ENCODE measurements around the gene KIF17. TPM values are rescaled to one million over a fixed set of nuclear protein-coding genes. Genes with fewer than 3 reads are reported as not detected.

Gene KIF17
- total RNA-seq, 1 experiment from 2014 or later = 2.4 TPM

- Histone ChIP-seq H3K27ac (ENCODE audit: low read depth, low read length) (no peak overlapping the region), H3K4me1 (ENCODE audit: control insufficient read depth in 1 of 2, insufficient read depth in 2 of 2, low read length in 2 of 2) (no peaks in the 10 kb centered on the region), H3K4me3 (replicated peaks in 1 of 2; ENCODE audit: low read depth in 1 of 2, low read length in 2 of 2) (no peak overlapping the region), H3K27me3 (ENCODE audit: insufficient read depth, low read length) (no peaks in the 10 kb centered on the region), H3K9me2 (ENCODE audit: insufficient read depth) (no peaks in the 10 kb centered on the region), H4K20me1 (ENCODE audit: insufficient read depth) (no peaks in the 10 kb centered on the region), H3K79me2 (ENCODE audit: insufficient read depth, low read length) (no peaks in the 10 kb centered on the region), H2AFZ (ENCODE audit: low read depth, low read length, poor library complexity, severe bottlenecking) (no peak overlapping the region), H3K9ac (ENCODE audit: low read length) (no peak overlapping the region), H3K4me2 (ENCODE audit: low read length) (no peak overlapping the region), H3K9me3 (ENCODE audit: control insufficient read depth in 1 of 2, insufficient read depth in 1 of 2, low read depth in 1 of 2, low read length in 2 of 2) (no peaks in the 10 kb centered on the region), H3K36me3 (ENCODE audit: control insufficient read depth in 1 of 2, insufficient read depth in 2 of 2, low read length in 2 of 2) (no peaks in the 10 kb centered on the region)
- intact Hi-C loops (cut with micrococcal nuclease) = no loop called here
- ATAC-seq = no peak
- ChIA-PET POLR2A (no interaction called here), CTCF (no interaction called here), RAD21 (ENCODE audit: low non-redundant PET in 1 of 2, low total read pairs in 2 of 2, uncharacterized antibody in 2 of 2, unreplicated experiment in 2 of 2) (no interaction called here)
- no TSS peak for BruUV-seq (replicated peaks)
- no peak for DNase-seq (ENCODE audit: low read depth, low spot score)
- TF ChIP-seq POLR2AphosphoS5 (IDR thresholded peaks at IDR 0.05; ENCODE audit: low read depth, low read length) (no peak), TCF7L2 (IDR thresholded peaks at IDR 0.05; ENCODE audit: borderline replicate concordance, extremely low read depth, insufficient read depth, insufficient read length) (no peak), MAX (IDR thresholded peaks at IDR 0.05) (no peak), SP1 (IDR thresholded peaks at IDR 0.05; ENCODE audit: low read depth) (no peak)
These were observed 7.9 kb downstream of the KIF17 start for GRCh38 chr1:20709868-20710267.

GRCh38 chr1:20708891-20709290 lies 8.9 kb downstream of the KIF17 start:
- no peak overlapping the region for H3K9ac ChIP-seq (ENCODE audit: low read length)
- ChIA-PET CTCF (no interaction called here), POLR2A (no interaction called here)

More at GRCh38 chr1:20708891-20709290, 8.9 kb downstream of the KIF17 start:
- H4K20me1 ChIP-seq (ENCODE audit: insufficient read depth) = no peaks in the 10 kb centered on the region
- RAD21 ChIA-PET (ENCODE audit: low non-redundant PET in 1 of 2, low total read pairs in 2 of 2, uncharacterized antibody in 2 of 2, unreplicated experiment in 2 of 2) = no interaction called here
- no peaks in the 10 kb centered on the region for H3K9me3 ChIP-seq (ENCODE audit: control insufficient read depth in 1 of 2, insufficient read depth in 1 of 2, low read depth in 1 of 2, low read length in 2 of 2)
- no peaks in the 10 kb centered on the region for H3K27me3 ChIP-seq (ENCODE audit: insufficient read depth, low read length)
- BruUV-seq (replicated peaks) = no TSS peak
- H2AFZ ChIP-seq (ENCODE audit: low read depth, low read length, poor library complexity, severe bottlenecking) = no peak overlapping the region
- H3K36me3 ChIP-seq (ENCODE audit: control insufficient read depth in 1 of 2, insufficient read depth in 2 of 2, low read length in 2 of 2) = no peaks in the 10 kb centered on the region
- H3K4me3 ChIP-seq (replicated peaks in 1 of 2; ENCODE audit: low read depth in 1 of 2, low read length in 2 of 2) = no peak overlapping the region
- H3K27ac ChIP-seq (ENCODE audit: low read depth, low read length) = no peak overlapping the region
- H3K79me2 ChIP-seq (ENCODE audit: insufficient read depth, low read length) = no peaks in the 10 kb centered on the region
- intact Hi-C loops (cut with micrococcal nuclease) = no loop called here
- no peak for TF ChIP-seq CTCF (IDR thresholded peaks at IDR 0.05 in 2 of 3, conservative IDR thresholded peaks at IDR 0.05 in 1 of 3; ENCODE audit: borderline replicate concordance in 1 of 3, insufficient read depth in 1 of 3, low read depth in 2 of 3, low read length in 2 of 3)
- DNase-seq (ENCODE audit: low read depth, low spot score) = no peak
- H3K9me2 ChIP-seq (ENCODE audit: insufficient read depth) = no peaks in the 10 kb centered on the region
- no peaks in the 10 kb centered on the region for H3K4me1 ChIP-seq (ENCODE audit: control insufficient read depth in 1 of 2, insufficient read depth in 2 of 2, low read length in 2 of 2)
- no peak overlapping the region for H3K4me2 ChIP-seq (ENCODE audit: low read length)
- no peak for ATAC-seq

Measured in HCT116 (cell line).